SK-N-SH treated with all-trans-retinoic acid at 6 μM for 48 hours (cell line): ENCODE measurements around the gene IGDCC3.

ENCODE experiments used
- ATAC-seq: fragments of 200-7000 bp; cut with Tn5 transposase; 3 replicates; pipeline ENCODE4 v1.9.1; 2020; ENCODE audit warnings: mild to moderate bottlenecking, moderate library complexity
- ARNTL ChIP-seq: fragments of 450-650 bp; formaldehyde crosslinking; IDR thresholded peaks from 2 replicates; pipeline ENCODE4 v1.5.0; 2020; ENCODE audit warnings: low read depth, mild to moderate bottlenecking, moderate library complexity, borderline replicate concordance
- BACH2 ChIP-seq: fragments of 250-450 bp; sonication (Bioruptor Pico); IDR thresholded peaks from 2 replicates; pipeline ENCODE4 v1.9.0; 2021; ENCODE audit warnings: mild to moderate bottlenecking, borderline replicate concordance
- CREB5 ChIP-seq: fragments of 250-450 bp; sonication (Bioruptor Pico); IDR thresholded peaks from 2 replicates; pipeline ENCODE4 v1.5.1; 2020; ENCODE audit warnings: low read depth, mild to moderate bottlenecking, moderate library complexity
- CSDC2 ChIP-seq: fragments of 250-450 bp; sonication (Bioruptor Pico); IDR thresholded peaks from 2 replicates; pipeline ENCODE4 v1.5.0; 2020; ENCODE audit warnings: mild to moderate bottlenecking, moderate library complexity
- ESRRG ChIP-seq: fragments of 250-450 bp; sonication (Bioruptor Pico); IDR thresholded peaks from 2 replicates; pipeline ENCODE4 v1.6.1; 2021; ENCODE audit warnings: mild to moderate bottlenecking
- GLIS3 ChIP-seq: fragments of 250-450 bp; sonication (Bioruptor Pico); IDR thresholded peaks from 2 replicates; pipeline ENCODE4 v1.5.0; 2020; ENCODE audit warnings: mild to moderate bottlenecking, moderate library complexity
- ISL1 ChIP-seq: fragments of 250-450 bp; sonication (Bioruptor Pico); IDR thresholded peaks from 2 replicates; pipeline ENCODE4 v2.1.2; 2022; ENCODE audit warnings: mild to moderate bottlenecking, moderate library complexity
- OSR1 ChIP-seq: fragments of 250-450 bp; sonication (Bioruptor Pico); IDR thresholded peaks from 2 replicates; pipeline ENCODE4 v1.8.0; 2022; ENCODE audit warnings: moderate library complexity, mild to moderate bottlenecking, inconsistent platforms
- PPARA ChIP-seq: fragments of 250-450 bp; sonication (Bioruptor Pico); IDR thresholded peaks from 2 replicates; pipeline ENCODE4 v1.5.0; 2020; ENCODE audit warnings: mild to moderate bottlenecking, borderline replicate concordance
- RARB ChIP-seq: fragments of 250-450 bp; sonication (Bioruptor Pico); IDR thresholded peaks from 2 replicates; pipeline ENCODE4 v1.8.0; 2021; ENCODE audit warnings: mild to moderate bottlenecking, moderate library complexity
- SNAI2 ChIP-seq: fragments of 250-450 bp; sonication (Bioruptor Pico); IDR thresholded peaks from 2 replicates; pipeline ENCODE4 v1.5.0; 2020; ENCODE audit warnings: mild to moderate bottlenecking, moderate library complexity
- TCF4 ChIP-seq: fragments of 250-450 bp; sonication (Bioruptor Pico); IDR thresholded peaks from 2 replicates; pipeline ENCODE4 v1.8.0; 2021; ENCODE audit warnings: mild to moderate bottlenecking, moderate library complexity, borderline replicate concordance
- TOX ChIP-seq: fragments of 250-450 bp; sonication (Bioruptor Pico); IDR thresholded peaks from 2 replicates; pipeline ENCODE4 v1.8.0; 2021; ENCODE audit warnings: mild to moderate bottlenecking, moderate library complexity, borderline replicate concordance
- TSHZ2 ChIP-seq: fragments of 250-450 bp; sonication (Bioruptor Pico); IDR thresholded peaks from 2 replicates; pipeline ENCODE4 v1.5.0; 2020; ENCODE audit warnings: mild to moderate bottlenecking, moderate library complexity
- ZC3H10 ChIP-seq: fragments of 250-450 bp; sonication (Bioruptor Pico); IDR thresholded peaks from 2 replicates; pipeline ENCODE4 v1.5.1; 2021; ENCODE audit warnings: mild to moderate bottlenecking, moderate library complexity
- ZFP3 ChIP-seq: fragments of 250-450 bp; sonication (Bioruptor Pico); IDR thresholded peaks from 2 replicates; pipeline ENCODE4 v1.5.0; 2020; ENCODE audit warnings: mild to moderate bottlenecking, moderate library complexity
- ZFP30 ChIP-seq: fragments of 450-650 bp; formaldehyde crosslinking; IDR thresholded peaks from 2 replicates; pipeline ENCODE4 v1.5.0; 2022; ENCODE audit warnings: mild to moderate bottlenecking, moderate library complexity
- ZNF565 ChIP-seq: fragments of 450-650 bp; formaldehyde crosslinking; conservative IDR thresholded peaks from 2 replicates; pipeline ENCODE4 v1.5.0; 2020; ENCODE audit warnings: low read depth, mild to moderate bottlenecking, moderate library complexity
- ZNF70 ChIP-seq: fragments of 450-650 bp; formaldehyde crosslinking; IDR thresholded peaks from 2 replicates; pipeline ENCODE4 v1.5.0; 2020; ENCODE audit warnings: mild to moderate bottlenecking, moderate library complexity
- ZNF8 ChIP-seq: fragments of 450-650 bp; formaldehyde crosslinking; IDR thresholded peaks from 2 replicates; pipeline ENCODE4 v1.5.0; 2020; ENCODE audit warnings: mild to moderate bottlenecking, moderate library complexity
- TF ChIP-seq, protein P1 (sequence below): fragments of 250-450 bp; sonication (Bioruptor Pico); IDR thresholded peaks from 2 replicates; pipeline ENCODE4 v1.8.0; 2020; ENCODE audit warnings: mild to moderate bottlenecking, moderate library complexity, borderline replicate concordance
- TF ChIP-seq, protein P2 (sequence below): fragments of 250-450 bp; sonication (Bioruptor Pico); IDR thresholded peaks from 2 replicates; pipeline ENCODE4 v1.5.1; 2021; ENCODE audit warnings: mild to moderate bottlenecking, moderate library complexity

IGDCC3 gene

DNA sequence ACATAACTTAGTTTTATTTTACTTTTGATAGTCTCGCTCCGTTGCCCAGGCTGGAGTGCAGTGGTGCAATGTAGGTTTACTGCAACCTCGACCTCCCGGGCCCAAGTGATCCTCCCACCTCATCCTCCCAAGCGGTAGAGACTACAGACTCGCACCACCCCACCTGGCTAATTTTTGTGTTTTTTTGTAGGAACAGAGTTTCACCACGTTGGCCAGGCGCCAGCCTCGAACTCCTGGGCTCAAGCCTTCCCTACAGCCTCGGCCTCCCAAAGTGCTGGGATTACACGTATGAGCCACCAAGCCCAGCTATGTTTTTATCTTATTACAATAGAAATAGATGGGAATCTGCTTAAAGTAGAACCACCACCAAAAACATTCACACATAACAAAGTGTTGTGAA is 79.1 kb downstream of the IGDCC3 start:
- TF ChIP-seq OSR1, result no peak
- TF ChIP-seq, protein P1, sequence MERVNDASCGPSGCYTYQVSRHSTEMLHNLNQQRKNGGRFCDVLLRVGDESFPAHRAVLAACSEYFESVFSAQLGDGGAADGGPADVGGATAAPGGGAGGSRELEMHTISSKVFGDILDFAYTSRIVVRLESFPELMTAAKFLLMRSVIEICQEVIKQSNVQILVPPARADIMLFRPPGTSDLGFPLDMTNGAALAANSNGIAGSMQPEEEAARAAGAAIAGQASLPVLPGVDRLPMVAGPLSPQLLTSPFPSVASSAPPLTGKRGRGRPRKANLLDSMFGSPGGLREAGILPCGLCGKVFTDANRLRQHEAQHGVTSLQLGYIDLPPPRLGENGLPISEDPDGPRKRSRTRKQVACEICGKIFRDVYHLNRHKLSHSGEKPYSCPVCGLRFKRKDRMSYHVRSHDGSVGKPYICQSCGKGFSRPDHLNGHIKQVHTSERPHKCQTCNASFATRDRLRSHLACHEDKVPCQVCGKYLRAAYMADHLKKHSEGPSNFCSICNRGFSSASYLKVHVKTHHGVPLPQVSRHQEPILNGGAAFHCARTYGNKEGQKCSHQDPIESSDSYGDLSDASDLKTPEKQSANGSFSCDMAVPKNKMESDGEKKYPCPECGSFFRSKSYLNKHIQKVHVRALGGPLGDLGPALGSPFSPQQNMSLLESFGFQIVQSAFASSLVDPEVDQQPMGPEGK (CRISPR knock-in tag), result no peak
- no peak for TF ChIP-seq ISL1 (CRISPR knock-in tag)
- no peak for ATAC-seq

GRCh38 chr15:65292938-65293518 is 84.8 kb downstream of the IGDCC3 start:
- peak; percentile 3; the same call in 1 of the 3 replicates for ATAC-seq
- peak; percentile 21; the same call in 1 of the 2 replicates for TF ChIP-seq ISL1 (CRISPR knock-in tag)
- TF ChIP-seq TCF4 (CRISPR knock-in tag), result no peak

GRCh38 chr15:65290228-65290627 is 87.6 kb downstream of the IGDCC3 start:
- no peak for ATAC-seq
- TF ChIP-seq ESRRG (no peak), ZFP30 (CRISPR knock-in tag) (no peak), ZNF565 (CRISPR knock-in tag) (no peak), ZNF70 (CRISPR knock-in tag) (no peak), CREB5 (CRISPR knock-in tag) (no peak), TCF4 (CRISPR knock-in tag) (no peak), OSR1 (no peak), BACH2 (CRISPR knock-in tag) (no peak)
- TF ChIP-seq, protein P1 (CRISPR knock-in tag), result no peak

GRCh38 chr15:65289261-65289854 is 88.4 kb downstream of the IGDCC3 start:
- TF ChIP-seq ARNTL (no peak), GLIS3 (no peak), RARB (CRISPR knock-in tag) (no peak), ZFP30 (CRISPR knock-in tag) (no peak), OSR1 (no peak), TSHZ2 (CRISPR knock-in tag) (no peak), CREB5 (CRISPR knock-in tag) (no peak), ZFP3 (CRISPR knock-in tag) (no peak), TCF4 (CRISPR knock-in tag) (no peak), SNAI2 (no peak), ISL1 (CRISPR knock-in tag) (no peak), ZC3H10 (CRISPR knock-in tag) (no peak), CSDC2 (CRISPR knock-in tag) (no peak), ZNF8 (CRISPR knock-in tag) (no peak), TOX (CRISPR knock-in tag) (no peak), BACH2 (CRISPR knock-in tag) (no peak), ZNF70 (CRISPR knock-in tag) (no peak), PPARA (CRISPR knock-in tag) (no peak)
- TF ChIP-seq, protein P2, sequence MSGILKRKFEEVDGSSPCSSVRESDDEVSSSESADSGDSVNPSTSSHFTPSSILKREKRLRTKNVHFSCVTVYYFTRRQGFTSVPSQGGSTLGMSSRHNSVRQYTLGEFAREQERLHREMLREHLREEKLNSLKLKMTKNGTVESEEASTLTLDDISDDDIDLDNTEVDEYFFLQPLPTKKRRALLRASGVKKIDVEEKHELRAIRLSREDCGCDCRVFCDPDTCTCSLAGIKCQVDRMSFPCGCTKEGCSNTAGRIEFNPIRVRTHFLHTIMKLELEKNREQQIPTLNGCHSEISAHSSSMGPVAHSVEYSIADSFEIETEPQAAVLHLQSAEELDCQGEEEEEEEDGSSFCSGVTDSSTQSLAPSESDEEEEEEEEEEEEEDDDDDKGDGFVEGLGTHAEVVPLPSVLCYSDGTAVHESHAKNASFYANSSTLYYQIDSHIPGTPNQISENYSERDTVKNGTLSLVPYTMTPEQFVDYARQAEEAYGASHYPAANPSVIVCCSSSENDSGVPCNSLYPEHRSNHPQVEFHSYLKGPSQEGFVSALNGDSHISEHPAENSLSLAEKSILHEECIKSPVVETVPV (CRISPR knock-in tag), result no peak
- no peak for ATAC-seq
